Gastroesophageal sphincter (tissue), 4 donors: ENCODE results near the gene TLE7. TPM values are rescaled to one million over a fixed set of nuclear protein-coding genes. Genes with fewer than 3 reads are reported as not detected.

Experiments
- ATAC-seq: fragments of 150-250 bp; one replicate; pipeline ENCODE4 v1.9.1; 2016; ENCODE audit warnings: mild to moderate bottlenecking, moderate library complexity
- H3K27ac ChIP-seq, 4 donors: fragments of 200-600 bp; sonication (generic) in 3 of 4; 1 replicate in 3 of 4; 2 replicates in 1 of 4; pipeline ENCODE4 v1.5.1; 2016 to 2019
- H3K27me3 ChIP-seq: fragments of 200-600 bp; sonication (generic); one replicate; pipeline ENCODE4 v1.5.1; 2019
- H3K36me3 ChIP-seq, 2 donors: fragments of 200-600 bp; sonication (generic); one replicate each; pipeline ENCODE4 v1.5.1; 2019; ENCODE audit warnings: control low read depth in 1 of 2
- H3K4me1 ChIP-seq, 3 donors: fragments of 200-600 bp; sonication (generic); 1 replicate in 2 of 3; 2 replicates in 1 of 3; pipeline ENCODE4 v1.5.1; 2016 to 2019; ENCODE audit warnings: control low read depth in 2 of 3
- H3K4me3 ChIP-seq, 2 donors: fragments of 200-600 bp; sonication (generic); one replicate each; pipeline ENCODE4 v1.5.1; 2019; ENCODE audit warnings: mild to moderate bottlenecking in 1 of 2, moderate library complexity in 1 of 2
- H3K9me3 ChIP-seq, 3 donors: fragments of 200-600 bp; sonication (generic); one replicate each; pipeline ENCODE4 v1.5.1; 2017 to 2019; ENCODE audit warnings: control low read depth in 2 of 3
- EP300 ChIP-seq: sonication (generic); formaldehyde crosslinking; IDR thresholded peaks from one replicate; pipeline ENCODE4 v1.6.1; 2017; ENCODE audit warnings: antibody characterized with exemption, mild to moderate bottlenecking
- POLR2A ChIP-seq, 2 donors: fragments of 450-650 bp; IDR thresholded peaks; one replicate each; pipeline ENCODE4 v1.6.1; 2017; ENCODE audit warnings: antibody characterized with exemption in 2 of 2, mild to moderate bottlenecking in 2 of 2, moderate library complexity in 1 of 2
- POLR2AphosphoS5 ChIP-seq: sonication (generic); formaldehyde crosslinking; IDR thresholded peaks from one replicate; pipeline ENCODE4 v1.6.1; 2017; ENCODE audit warnings: antibody characterized with exemption
- WGBS, 2 donors: methylation state at CpG; one replicate each; pipeline ENCODE4 v1.1.5; 2018; ENCODE audit warnings: low coverage in 1 of 2; 5-methylcytosine and 5-hydroxymethylcytosine counted together
- total RNA-seq, 4 donors: library from RNA; depleted of rRNA; stranded (reverse); fragments of >200 nt; gene quantifications; one replicate each; pipeline ENCODE4 v1.1.0, GENCODE V29; 2016
- TF ChIP-seq, protein P1 (sequence below), 4 experiments: fragments of 200-600 bp in 2 of 4; fragments of 450-650 bp in 2 of 4; sonication (generic) in 1 of 4; IDR thresholded peaks; one replicate each; pipeline ENCODE4 v1.5.1; 2017 to 2019; ENCODE audit warnings: antibody characterized with exemption in 4 of 4, mild to moderate bottlenecking in 2 of 4, moderate library complexity in 2 of 4

TLE7 gene
- total RNA-seq, 4 donors from 2014 or later: not detected

GRCh38 chr16:71464231-71464630, 22.4 kb upstream of the TLE7 start:
- H3K4me1 ChIP-seq: peaks cover 0 to 29% (median 16%) of the 10 kb centered on the region in 3 donors
- WGBS, 2 donors: 63% methylated on average over 1 of the region's 1 CpG; no CpG with 5 or more reads in 1 of the 2 donors
- H3K27ac ChIP-seq: no peak overlapping the region
- no peak for TF ChIP-seq POLR2AphosphoS5
- TF ChIP-seq, protein P1, sequence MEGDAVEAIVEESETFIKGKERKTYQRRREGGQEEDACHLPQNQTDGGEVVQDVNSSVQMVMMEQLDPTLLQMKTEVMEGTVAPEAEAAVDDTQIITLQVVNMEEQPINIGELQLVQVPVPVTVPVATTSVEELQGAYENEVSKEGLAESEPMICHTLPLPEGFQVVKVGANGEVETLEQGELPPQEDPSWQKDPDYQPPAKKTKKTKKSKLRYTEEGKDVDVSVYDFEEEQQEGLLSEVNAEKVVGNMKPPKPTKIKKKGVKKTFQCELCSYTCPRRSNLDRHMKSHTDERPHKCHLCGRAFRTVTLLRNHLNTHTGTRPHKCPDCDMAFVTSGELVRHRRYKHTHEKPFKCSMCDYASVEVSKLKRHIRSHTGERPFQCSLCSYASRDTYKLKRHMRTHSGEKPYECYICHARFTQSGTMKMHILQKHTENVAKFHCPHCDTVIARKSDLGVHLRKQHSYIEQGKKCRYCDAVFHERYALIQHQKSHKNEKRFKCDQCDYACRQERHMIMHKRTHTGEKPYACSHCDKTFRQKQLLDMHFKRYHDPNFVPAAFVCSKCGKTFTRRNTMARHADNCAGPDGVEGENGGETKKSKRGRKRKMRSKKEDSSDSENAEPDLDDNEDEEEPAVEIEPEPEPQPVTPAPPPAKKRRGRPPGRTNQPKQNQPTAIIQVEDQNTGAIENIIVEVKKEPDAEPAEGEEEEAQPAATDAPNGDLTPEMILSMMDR (IDR thresholded peaks at IDR 0.05): no peak
- H3K27me3 ChIP-seq: no peaks in the 10 kb centered on the region
- H3K36me3 ChIP-seq: peaks cover 0 to 3% of the 10 kb centered on the region in 2 donors
- no peak for ATAC-seq
- H3K9me3 ChIP-seq: no peaks in the 10 kb centered on the region
- no peak overlapping the region for H3K4me3 ChIP-seq

GRCh38 chr16:71461686-71462648, 20.1 kb upstream of the TLE7 start, which contains the start of gene ZNF23:
Gene ZNF23 (minus strand): TSS chr16:71462247. CDS start chr16:71456796, 5,451 bp downstream.
- Histone ChIP-seq H3K4me1 (peaks cover 0 to 29% (median 16%) of the 10 kb centered on the region in 3 donors), H3K27me3 (no peaks in the 10 kb centered on the region), H3K4me3 (peak within 1 kb of the TSS; percentile 70 to 98), H3K27ac (peak within 1 kb of the TSS; percentile 66 to 95 (median 88)), H3K9me3 (no peaks in the 10 kb centered on the region), H3K36me3 (peaks cover 0 to 9% of the 10 kb centered on the region in 2 donors)
- WGBS, 2 donors: 0 to 1% methylated on average over 3 to 12 of the region's 52 CpGs
- ATAC-seq: peak; percentile 98
- TF ChIP-seq POLR2AphosphoS5 (peak; percentile 94), POLR2A (IDR thresholded peaks at IDR 0.05) (peak; percentile 85 to 89), EP300 (no peak)
- TF ChIP-seq, protein P1 (IDR thresholded peaks at IDR 0.05): peak in 3 of 4 experiments; percentile 6 to 41 (median 25)

GRCh38 chr16:71460941-71461340, 19.1 kb upstream of the TLE7 start:
- Histone ChIP-seq H3K4me3 (peak overlapping the region in 1 of 2 donors; percentile 98), H3K27ac (peak overlapping the region in 2 of 4 donors; percentile 44 to 89), H3K4me1 (peaks cover 0 to 29% (median 16%) of the 10 kb centered on the region in 3 donors), H3K27me3 (no peaks in the 10 kb centered on the region), H3K9me3 (no peaks in the 10 kb centered on the region), H3K36me3 (peaks cover 0 to 19% of the 10 kb centered on the region in 2 donors)
- TF ChIP-seq POLR2AphosphoS5: no peak
- no peak for TF ChIP-seq EP300
- TF ChIP-seq POLR2A (IDR thresholded peaks at IDR 0.05): no peak
- TF ChIP-seq, protein P1 (IDR thresholded peaks at IDR 0.05): no peak
- WGBS, 2 donors: 86 to 94% methylated on average over 1 of the region's 1 CpG
- no peak for ATAC-seq

GRCh38 chr16:71460236-71460635, 18.4 kb upstream of the TLE7 start:
- 42 to 56% methylated on average over 4 of the region's 4 CpGs for WGBS, 2 donors
- Histone ChIP-seq H3K4me3 (no peak overlapping the region), H3K27ac (peak overlapping the region in 3 of 4 donors; percentile 44 to 89 (median 66)), H3K36me3 (peaks cover 0 to 26% of the 10 kb centered on the region in 2 donors), H3K27me3 (no peaks in the 10 kb centered on the region), H3K4me1 (peaks cover 0 to 29% (median 16%) of the 10 kb centered on the region in 3 donors), H3K9me3 (no peaks in the 10 kb centered on the region)
- ATAC-seq: peak; percentile 44
- peak; percentile 8 for TF ChIP-seq POLR2AphosphoS5
- no peak for TF ChIP-seq EP300
- no peak for TF ChIP-seq POLR2A (IDR thresholded peaks at IDR 0.05)
- TF ChIP-seq, protein P1 (IDR thresholded peaks at IDR 0.05): no peak
